OCI-M1 (cell line): ENCODE results near the gene MED13L.

Experiments used
- DNase-seq: peaks from one replicate; lab custom pipeline; 2025; lab: John Stamatoyannopoulos, UW

The MED13L gene

GRCh38 chr12:116277467-116278278 lies at the start of gene MED13L:
MED13L (minus strand) TSS chr12:116277693; CDS start chr12:116277131, 562 bp downstream.
- DNase-seq, result peak; percentile 91

- DNase-seq, result peak; percentile 11
These were observed 47.8 kb upstream of the MED13L start for GRCh38 chr12:116325336-116325664.

GRCh38 chr12:116324654-116325335 lies 47.3 kb upstream of the MED13L start:
- DNase-seq, result peak; percentile 20

- DNase-seq, result no peak
These were observed 46.2 kb upstream of the MED13L start for GRCh38 chr12:116323406-116324386.

- DNase-seq, result no peak
These were observed 44.4 kb upstream of the MED13L start for GRCh38 chr12:116321913-116322312.

GRCh38 chr12:116320791-116321217 lies 43.3 kb upstream of the MED13L start:
- DNase-seq, result no peak

GRCh38 chr12:116319898-116320621 lies 42.6 kb upstream of the MED13L start:
- no peak for DNase-seq

- no peak for DNase-seq
These were observed 41.9 kb upstream of the MED13L start for GRCh38 chr12:116319233-116319897.

- no peak for DNase-seq
These were observed 41.2 kb upstream of the MED13L start for GRCh38 chr12:116318576-116319232.

- DNase-seq, result no peak
These were observed 40.6 kb upstream of the MED13L start for GRCh38 chr12:116317986-116318575.

GRCh38 chr12:116317139-116317538 lies 39.6 kb upstream of the MED13L start:
- DNase-seq, result no peak

GRCh38 chr12:116314477-116314876 lies 37.0 kb upstream of the MED13L start:
- no peak for DNase-seq

GRCh38 chr12:116313194-116313927 lies 35.9 kb upstream of the MED13L start:
- DNase-seq, result no peak

GRCh38 chr12:116310082-116310481 lies 32.6 kb upstream of the MED13L start:
- no peak for DNase-seq

GRCh38 chr12:116309343-116309742 lies 31.9 kb upstream of the MED13L start:
- DNase-seq, result no peak

GRCh38 chr12:116308647-116309046 lies 31.2 kb upstream of the MED13L start:
- no peak for DNase-seq

- DNase-seq, result no peak
These were observed 29.5 kb upstream of the MED13L start for GRCh38 chr12:116306968-116307367.

GRCh38 chr12:116306506-116306905 lies 29.0 kb upstream of the MED13L start:
- no peak for DNase-seq

GRCh38 chr12:116304621-116305020 lies 27.1 kb upstream of the MED13L start:
- DNase-seq, result no peak
